HEK293 (cell line): ENCODE results near the gene CDH6.

ENCODE experiments used
- CTCF ChIA-PET: fragments of 350-600 bp; formaldehyde crosslinking; extraction: SDS; loops from one replicate; lab custom pipeline; 2021; ENCODE audit warnings: antibody characterized with exemption; lab: Yijun Ruan, JAX
- POLR2A ChIA-PET: fragments of 300-600 bp; formaldehyde crosslinking; extraction: SDS; loops from one replicate; lab custom pipeline; 2020; ENCODE audit warnings: antibody characterized with exemption, inconsistent platforms; lab: Yijun Ruan, JAX
- H3K27ac ChIP-seq: fragments of 200-500 bp; sonication (Bioruptor generic); 2 replicates; pipeline ENCODE4 v1.5.1; 2014; ENCODE audit warnings: low read depth, low read length, control low read depth, inconsistent platforms; ENCODE audit errors: extremely low read depth
- H3K36me3 ChIP-seq, 2 experiments: fragments of 200-500 bp in 1 of 2; sonication (Bioruptor generic) in 1 of 2; 1 replicate in 1 of 2; 2 replicates in 1 of 2; pipeline ENCODE4 v1.5.1; 2014 to 2017; ENCODE audit warnings: inconsistent platforms in 2 of 2, low read length in 2 of 2; ENCODE audit not compliant: control insufficient read depth in 2 of 2, insufficient read depth in 1 of 2
- H3K4me1 ChIP-seq: fragments of 200-500 bp; sonication (Bioruptor generic); 2 replicates; pipeline ENCODE4 v1.5.1; 2014; ENCODE audit warnings: mild to moderate bottlenecking, low read length, inconsistent platforms; ENCODE audit not compliant: control insufficient read depth, insufficient read depth
- H3K4me3 ChIP-seq: 2 replicates; pipeline ENCODE4 v1.5.1; 2011; ENCODE audit warnings: low read depth, mild to moderate bottlenecking, control low read depth, low read length, moderate library complexity
- H3K9me3 ChIP-seq: fragments of 200-500 bp; sonication (Bioruptor generic); 2 replicates; pipeline ENCODE4 v1.5.1; 2014; ENCODE audit warnings: low read depth, low read length, inconsistent platforms; ENCODE audit not compliant: control insufficient read depth, insufficient read depth
- ATF2 ChIP-seq: fragments of 450-650 bp; formaldehyde crosslinking; IDR thresholded peaks from 2 replicates; pipeline ENCODE4 v1.5.1; 2016; ENCODE audit warnings: missing biosample characterization, missing genetic modification characterization, low read depth
- ELK4 ChIP-seq: IDR thresholded peaks from 2 replicates; pipeline ENCODE4 v1.6.1; 2011; ENCODE audit warnings: mild to moderate bottlenecking, low read depth, low read length, borderline replicate concordance
- FEZF1 ChIP-seq: fragments of 450-650 bp; formaldehyde crosslinking; IDR thresholded peaks from 2 replicates; pipeline ENCODE4 v1.5.1; 2016; ENCODE audit warnings: missing biosample characterization, missing genetic modification characterization
- GFI1B ChIP-seq: fragments of 450-650 bp; formaldehyde crosslinking; IDR thresholded peaks from 2 replicates; pipeline ENCODE4 v1.5.1; 2016; ENCODE audit warnings: missing biosample characterization, missing genetic modification characterization
- KLF17 ChIP-seq: fragments of 450-650 bp; formaldehyde crosslinking; IDR thresholded peaks from 2 replicates; pipeline ENCODE4 v1.5.1; 2016; ENCODE audit warnings: missing biosample characterization, missing genetic modification characterization
- KLF8 ChIP-seq: fragments of 450-650 bp; formaldehyde crosslinking; IDR thresholded peaks from 2 replicates; pipeline ENCODE4 v1.5.1; 2016; ENCODE audit warnings: missing biosample characterization, missing genetic modification characterization
- SP3 ChIP-seq: fragments of 450-650 bp; formaldehyde crosslinking; IDR thresholded peaks from 2 replicates; pipeline ENCODE4 v1.5.1; 2016; ENCODE audit warnings: missing biosample characterization, missing genetic modification characterization
- ZBTB44 ChIP-seq: fragments of 450-650 bp; IDR thresholded peaks from 2 replicates; pipeline ENCODE4 v1.5.1; 2018; ENCODE audit warnings: missing biosample characterization, mild to moderate bottlenecking, missing genetic modification characterization
- ZFP3 ChIP-seq: fragments of 450-650 bp; formaldehyde crosslinking; IDR thresholded peaks from 2 replicates; pipeline ENCODE4 v1.5.1; 2016; ENCODE audit warnings: low read depth, missing biosample characterization, missing genetic modification characterization
- ZFP37 ChIP-seq: fragments of 450-650 bp; formaldehyde crosslinking; IDR thresholded peaks from 2 replicates; pipeline ENCODE4 v1.5.1; 2016; ENCODE audit warnings: missing biosample characterization, missing genetic modification characterization
- ZNF138 ChIP-seq: fragments of 450-650 bp; formaldehyde crosslinking; IDR thresholded peaks from 2 replicates; pipeline ENCODE4 v1.5.1; 2016; ENCODE audit warnings: missing biosample characterization, missing genetic modification characterization, borderline replicate concordance
- ZNF148 ChIP-seq: fragments of 450-650 bp; formaldehyde crosslinking; IDR thresholded peaks from 2 replicates; pipeline ENCODE4 v1.5.0; 2017; ENCODE audit warnings: missing biosample characterization, missing genetic modification characterization, borderline replicate concordance
- ZNF155 ChIP-seq: fragments of 450-650 bp; formaldehyde crosslinking; IDR thresholded peaks from 2 replicates; pipeline ENCODE4 v1.5.1; 2016; ENCODE audit warnings: missing biosample characterization, missing genetic modification characterization
- ZNF18 ChIP-seq: fragments of 450-650 bp; formaldehyde crosslinking; IDR thresholded peaks from 2 replicates; pipeline ENCODE4 v1.5.1; 2016; ENCODE audit warnings: missing biosample characterization, missing genetic modification characterization
- ZNF19 ChIP-seq: fragments of 450-650 bp; formaldehyde crosslinking; IDR thresholded peaks from 2 replicates; pipeline ENCODE4; 2016; ENCODE audit warnings: missing biosample characterization, missing genetic modification characterization, low read depth
- ZNF302 ChIP-seq: fragments of 450-650 bp; formaldehyde crosslinking; IDR thresholded peaks from 2 replicates; pipeline ENCODE4 v1.5.1; 2016; ENCODE audit warnings: missing biosample characterization, missing genetic modification characterization, low read depth
- ZNF335 ChIP-seq: fragments of 450-650 bp; formaldehyde crosslinking; conservative IDR thresholded peaks from 2 replicates; pipeline ENCODE4 v1.5.1; 2016; ENCODE audit warnings: missing biosample characterization, missing genetic modification characterization
- ZNF561 ChIP-seq: fragments of 450-650 bp; IDR thresholded peaks from 2 replicates; pipeline ENCODE4 v1.5.1; 2018; ENCODE audit warnings: missing biosample characterization, missing genetic modification characterization, borderline replicate concordance
- ZNF704 ChIP-seq: fragments of 450-650 bp; formaldehyde crosslinking; IDR thresholded peaks from 2 replicates; pipeline ENCODE4 v1.5.1; 2016; ENCODE audit warnings: missing biosample characterization, missing genetic modification characterization
- ZSCAN23 ChIP-seq: fragments of 450-650 bp; formaldehyde crosslinking; IDR thresholded peaks from 2 replicates; pipeline ENCODE4 v1.5.1; 2016; ENCODE audit warnings: missing biosample characterization, missing genetic modification characterization

CDH6 gene

GRCh38 chr5:31328040-31328733 is 134.7 kb downstream of the CDH6 start (continued):
- TF ChIP-seq ZNF18 (tag by site-specific recombination): no peak

- POLR2A ChIA-PET: no interaction called here
- no peaks in the 10 kb centered on the region for H3K36me3 ChIP-seq
- H3K27ac ChIP-seq: no peak overlapping the region
- no peaks in the 10 kb centered on the region for H3K4me1 ChIP-seq
- no peaks in the 10 kb centered on the region for H3K9me3 ChIP-seq
- TF ChIP-seq ZNF561 (tag by site-specific recombination): no peak
- TF ChIP-seq ZFP3 (tag by site-specific recombination): no peak
- TF ChIP-seq ZNF138: no peak
- no peak for TF ChIP-seq KLF8 (tag by site-specific recombination)
- TF ChIP-seq ZSCAN23 (tag by site-specific recombination): no peak
- TF ChIP-seq, all 188 proteins: peak for 0
- no peak overlapping the region for H3K4me3 ChIP-seq
- CTCF ChIA-PET: interaction anchor here (0.9 kb wide), 1 partner anchor 10 kb away, joined by 4 read pairs; no protein-coding TSS in a partner anchor
Observed at GRCh38 chr5:31329715-31330114, 136.2 kb downstream of the CDH6 start.

- Histone ChIP-seq H3K36me3 (no peaks in the 10 kb centered on the region), H3K9me3 (no peaks in the 10 kb centered on the region), H3K4me3 (no peak overlapping the region), H3K4me1 (peaks cover 9% of the 10 kb centered on the region), H3K27ac (no peak overlapping the region)
- CTCF ChIA-PET: no interaction called here
- POLR2A ChIA-PET: no interaction called here
- no peak for TF ChIP-seq ZNF148 (tag by site-specific recombination)
- TF ChIP-seq ZFP37 (tag by site-specific recombination): no peak
- no peak for TF ChIP-seq ZNF302 (tag by site-specific recombination)
- no peak for TF ChIP-seq ZNF704 (tag by site-specific recombination)
- no peak for TF ChIP-seq ZNF19 (tag by site-specific recombination)
- no peak for TF ChIP-seq ZNF335
- no peak for TF ChIP-seq SP3 (tag by site-specific recombination)
- TF ChIP-seq FEZF1 (tag by site-specific recombination): no peak
- no peak for TF ChIP-seq ELK4
- TF ChIP-seq ZNF155 (tag by site-specific recombination): no peak
- TF ChIP-seq GFI1B: no peak
- no peak for TF ChIP-seq ZBTB44 (tag by site-specific recombination)
- TF ChIP-seq ATF2 (tag by site-specific recombination): no peak
- no peak for TF ChIP-seq KLF17
Observed at GRCh38 chr5:31332160-31332559, 138.7 kb downstream of the CDH6 start.
